NCI-H1092 treated with DMSO at 0.1 percent for 48 hours (cell line): ENCODE results near the gene DRD3.

Experiments
- DNase-seq: peaks from one replicate; lab custom pipeline; 2025; lab: John Stamatoyannopoulos, UW

Gene DRD3

GRCh38 chr3:114179575-114179974 is 723 bp upstream of the DRD3 start:
- peak; percentile 77 for DNase-seq

DNA sequence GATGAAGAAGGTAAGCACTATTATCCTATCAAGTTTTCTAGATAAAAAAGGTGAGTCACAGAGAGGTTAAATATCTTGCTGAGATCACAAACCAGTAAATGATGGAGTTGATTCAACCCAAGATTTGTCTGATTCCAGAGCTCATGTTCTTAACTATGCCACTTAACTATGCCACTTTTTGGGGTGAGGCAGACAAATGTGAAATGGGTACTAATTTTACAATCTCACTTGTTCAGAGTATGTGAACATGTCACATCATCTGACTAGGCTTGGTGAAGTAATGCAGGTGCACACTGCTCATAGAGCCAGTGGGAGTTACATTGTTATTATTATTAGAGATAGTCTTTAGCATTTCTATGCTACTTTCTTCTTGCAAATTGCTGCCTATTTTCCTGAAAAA is 2.0 kb downstream of the DRD3 start:
- DNase-seq: no peak

DNA sequence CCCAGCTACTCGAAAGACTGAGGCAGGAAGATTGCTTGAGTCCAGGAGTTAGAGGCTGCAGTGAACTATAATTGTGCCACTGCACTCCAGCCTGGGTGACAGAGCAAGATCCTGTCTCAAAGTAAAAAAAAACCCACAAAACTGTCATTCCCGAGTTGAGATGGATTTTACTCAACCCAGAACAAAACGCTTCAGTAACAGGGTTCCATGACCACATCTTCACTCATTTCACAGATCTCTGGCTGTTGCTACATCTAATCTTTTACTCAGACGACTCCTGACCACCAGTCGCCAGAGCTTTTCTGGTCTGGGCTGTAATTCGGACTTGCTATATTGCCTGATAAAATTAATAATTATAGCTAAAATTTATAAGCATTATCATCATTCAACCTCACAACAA is 2.4 kb downstream of the DRD3 start:
- DNase-seq: no peak

DNA sequence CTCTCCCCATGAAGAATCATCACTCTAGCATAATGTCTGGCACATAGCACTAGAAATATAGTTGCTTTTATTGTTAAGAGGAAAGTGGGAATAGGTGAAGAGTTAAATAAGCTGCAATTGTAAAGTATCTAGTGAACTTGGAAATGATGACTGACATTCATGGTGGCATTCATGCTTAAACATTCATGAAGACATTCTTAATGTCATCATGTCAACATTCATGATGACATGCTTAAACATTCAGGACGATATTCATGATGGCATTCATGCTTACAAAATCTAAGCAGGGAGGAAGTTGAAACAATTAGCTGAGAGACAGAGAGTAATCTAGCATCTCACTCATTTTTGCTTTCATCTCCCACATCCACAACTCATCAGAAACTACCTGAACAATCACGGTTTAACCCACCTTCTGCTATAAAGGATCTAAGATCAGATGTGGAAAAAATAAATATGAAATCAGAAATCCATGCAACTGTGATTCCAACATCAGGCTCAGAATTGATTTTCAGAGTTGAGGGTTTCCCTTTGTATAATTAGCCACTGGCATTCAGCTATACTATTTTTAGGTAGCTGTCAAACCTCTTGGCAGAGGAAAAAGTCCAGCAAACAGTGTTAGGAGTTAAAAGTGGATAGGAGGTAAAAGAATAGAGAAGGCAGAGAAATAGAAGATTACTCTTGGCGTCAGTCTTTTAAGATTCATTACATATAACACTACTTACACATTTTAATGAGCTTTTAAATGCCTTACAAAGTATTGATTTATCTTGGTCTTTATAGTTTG is 3.5 kb downstream of the DRD3 start:
- no peak for DNase-seq

DNA sequence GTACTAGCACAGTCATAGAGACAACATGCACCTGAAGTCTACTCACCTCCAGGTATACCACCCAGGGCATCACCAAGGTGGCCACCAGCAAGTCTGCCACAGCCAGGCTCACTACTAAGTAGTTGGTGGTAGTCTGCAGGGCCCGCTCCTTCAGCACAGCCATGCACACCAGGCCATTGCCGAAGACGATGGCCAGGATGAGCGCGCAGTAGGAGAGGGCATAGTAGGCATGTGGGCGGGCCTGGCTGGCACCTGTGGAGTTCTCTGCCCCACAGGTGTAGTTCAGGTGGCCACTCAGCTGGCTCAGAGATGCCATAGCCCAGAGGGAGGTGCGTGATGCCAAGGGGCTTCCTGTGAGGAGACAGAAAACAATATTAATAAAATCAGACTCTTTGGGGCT is 7.2 kb downstream of the DRD3 start:
- no peak for DNase-seq

- no peak for DNase-seq
Observed at GRCh38 chr3:114168150-114168549, 10.7 kb downstream of the DRD3 start.

DNA sequence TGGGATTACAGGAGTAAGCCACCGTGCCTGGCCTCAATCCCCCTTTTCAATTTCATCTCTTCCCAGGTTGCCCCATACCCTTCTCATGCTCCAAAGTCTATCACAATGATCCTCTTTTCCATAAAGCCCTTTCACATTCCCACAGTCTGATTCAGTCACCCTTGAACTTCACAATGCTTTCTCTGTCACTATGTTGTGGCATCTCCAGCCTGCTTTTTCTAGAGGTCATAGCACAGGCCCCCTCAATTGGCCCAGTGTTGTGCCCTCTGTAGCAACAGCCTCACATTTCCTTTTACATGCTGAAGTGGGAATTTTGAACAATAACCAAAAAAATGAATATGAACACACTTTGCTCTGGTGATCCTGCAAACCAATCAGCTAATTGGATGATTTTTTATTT is 21.5 kb downstream of the DRD3 start:
- DNase-seq: no peak

DNA sequence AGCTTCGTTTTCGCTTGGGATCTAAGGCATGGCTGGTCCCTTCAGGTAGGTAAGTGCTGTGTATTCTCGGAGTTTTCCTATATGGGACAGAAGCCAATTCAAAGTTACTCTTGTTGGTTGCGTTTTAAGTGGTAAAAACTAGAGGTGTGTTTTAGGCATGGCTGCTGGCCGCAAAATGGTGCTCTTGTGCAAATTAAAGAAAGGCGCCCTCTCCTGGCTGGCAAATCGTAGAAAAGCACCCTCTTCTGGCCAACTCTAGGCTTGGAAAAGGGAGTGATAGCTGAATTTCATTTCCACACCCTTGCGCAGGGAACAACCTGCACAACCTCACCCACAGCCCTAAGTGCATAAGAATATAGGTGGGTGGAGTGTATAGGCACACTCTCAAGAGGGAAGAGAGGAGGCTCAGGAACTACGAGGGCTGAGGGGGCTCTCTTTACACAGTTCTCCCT is 23.5 kb downstream of the DRD3 start:
- no peak for DNase-seq

- peak; percentile 56 for DNase-seq
Observed at GRCh38 chr3:114154321-114154821, 24.5 kb downstream of the DRD3 start.

GRCh38 chr3:114152519-114153151 is 26.2 kb downstream of the DRD3 start:
- DNase-seq: peak; percentile 95

GRCh38 chr3:114151091-114151490 is 27.8 kb downstream of the DRD3 start:
- DNase-seq: no peak

DNA sequence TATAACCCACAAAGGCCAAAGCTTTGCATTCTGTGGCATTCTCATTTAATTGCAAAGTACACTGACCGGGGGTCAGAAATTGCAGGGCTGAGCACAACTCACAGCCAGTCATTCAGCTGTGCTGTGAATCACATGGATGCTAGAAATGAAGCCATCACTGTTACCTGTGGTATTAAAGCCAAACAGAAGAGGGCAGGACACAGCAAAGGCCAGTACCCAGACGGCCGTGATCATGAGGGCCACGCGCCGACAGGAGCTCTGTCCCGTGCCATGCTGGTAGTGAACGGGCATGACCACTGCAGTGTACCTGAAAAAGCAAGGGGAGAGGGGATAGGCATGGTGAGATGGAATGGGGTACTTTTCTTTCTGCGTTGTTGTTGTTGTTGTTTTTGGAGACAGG is 31.6 kb downstream of the DRD3 start:
- no peak for DNase-seq

DNA sequence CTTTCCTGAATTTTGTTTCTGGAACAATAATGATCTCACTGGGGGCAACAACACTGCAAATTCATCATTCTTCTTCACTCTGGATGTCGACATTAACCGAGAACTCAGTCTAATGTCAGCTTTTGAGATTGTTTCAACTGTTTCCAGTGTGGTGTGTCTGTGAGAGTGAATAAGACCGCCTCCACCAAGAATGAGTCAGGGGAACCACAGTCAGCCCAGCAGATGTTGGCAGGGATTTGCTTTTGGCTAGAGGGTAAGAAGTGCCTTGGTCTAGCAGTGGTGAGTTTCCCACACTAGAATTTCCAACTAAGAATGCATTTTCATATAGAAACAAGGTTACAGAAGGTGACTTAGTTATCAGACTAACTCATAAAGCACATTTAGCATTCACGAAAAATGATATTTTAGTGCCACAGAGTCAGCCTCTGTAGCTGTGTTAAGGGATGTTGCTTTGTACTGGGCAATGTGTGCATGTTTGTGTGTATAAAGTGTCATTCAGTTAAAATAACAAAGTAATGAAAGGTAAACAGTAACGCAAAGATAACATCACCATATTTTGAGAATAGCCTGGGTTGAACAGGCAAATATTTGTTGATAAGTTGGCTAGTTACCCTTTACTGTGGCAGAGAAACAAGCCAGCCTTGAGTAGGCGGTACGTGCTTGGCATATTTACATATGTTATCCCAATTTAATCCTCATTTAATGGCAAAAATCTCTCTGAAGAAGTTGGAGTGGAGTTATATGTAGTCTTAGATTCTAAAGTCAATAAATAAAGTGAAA is 33.8 kb downstream of the DRD3 start:
- no peak for DNase-seq

GRCh38 chr3:114143817-114144216 is 35.0 kb downstream of the DRD3 start:
- no peak for DNase-seq

DNA sequence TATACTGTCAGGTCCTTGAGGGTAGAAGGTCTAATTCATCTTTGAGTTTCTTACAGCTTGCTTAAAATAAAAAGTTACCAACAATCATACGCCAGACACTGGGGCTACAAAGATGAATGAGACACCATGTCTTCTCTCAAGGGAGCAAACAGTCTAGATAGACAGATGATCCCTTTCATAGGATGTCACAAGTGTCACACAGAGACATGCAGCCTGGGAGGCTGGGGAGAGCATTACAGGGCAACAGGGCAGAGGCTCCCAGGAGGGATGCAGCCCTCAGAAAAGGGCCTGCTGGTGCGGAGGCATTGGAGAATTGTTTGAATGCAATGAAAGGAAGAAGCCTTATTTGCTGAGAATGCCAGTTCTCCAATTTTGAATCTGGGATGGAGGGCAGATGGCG is 39.0 kb downstream of the DRD3 start:
- no peak for DNase-seq

DNA sequence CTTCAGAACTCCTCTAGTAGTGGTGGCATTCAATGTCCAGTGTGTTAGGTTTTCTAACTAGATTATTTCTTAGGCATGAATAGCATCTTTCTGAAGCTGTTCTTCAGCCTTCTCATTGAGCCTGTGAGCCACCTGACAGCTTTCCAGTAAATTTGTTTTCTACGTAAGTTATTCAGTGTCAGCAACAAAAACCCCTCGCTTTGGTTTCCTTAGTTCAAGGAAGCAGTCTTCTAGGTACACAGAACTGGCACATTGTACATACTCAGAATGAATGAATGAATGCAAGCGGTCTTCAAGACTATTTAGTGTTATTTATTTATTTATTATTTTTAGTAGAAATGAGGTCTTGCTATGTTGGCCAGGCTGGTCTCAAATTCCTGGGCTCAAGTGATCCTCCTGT is 44.9 kb downstream of the DRD3 start:
- DNase-seq: no peak

DNA sequence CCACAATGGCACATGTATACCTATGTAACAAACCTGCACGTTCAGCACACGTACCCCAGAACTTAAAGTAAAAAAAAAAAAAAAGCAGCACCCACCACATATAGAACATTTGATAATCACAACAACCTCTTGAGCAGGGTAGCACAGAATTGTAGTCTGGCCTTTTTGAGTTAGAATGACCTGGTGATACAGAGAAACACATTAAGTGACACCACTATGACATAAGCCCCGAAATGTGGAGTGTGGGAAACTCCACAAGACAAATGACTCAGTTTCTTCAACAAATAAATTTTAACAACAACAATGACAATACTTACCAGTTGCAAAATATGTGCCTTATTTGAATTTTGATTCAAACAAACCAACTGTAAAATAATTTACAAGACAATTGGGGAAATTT is 46.4 kb downstream of the DRD3 start:
- DNase-seq: no peak

DNA sequence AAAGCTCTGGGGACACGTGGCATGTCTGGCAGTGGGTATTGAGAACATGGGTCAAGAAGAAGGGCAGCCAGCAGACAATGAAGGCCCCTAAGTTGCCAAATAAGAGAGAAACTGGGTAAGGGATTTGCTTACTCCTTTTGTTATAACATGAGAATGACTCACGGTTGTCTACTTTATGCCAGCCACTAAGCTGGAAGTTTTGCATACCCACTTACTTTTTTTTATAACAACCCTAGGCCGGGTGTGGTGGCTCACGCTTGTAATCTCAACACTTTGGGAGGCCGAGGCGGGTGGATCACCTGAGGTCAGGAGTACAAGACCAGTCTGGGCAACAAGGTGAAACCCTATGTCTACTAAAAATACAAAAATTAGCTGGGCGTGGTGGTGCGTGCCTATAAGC is 50.0 kb downstream of the DRD3 start:
- no peak for DNase-seq

- DNase-seq: no peak
Observed at GRCh38 chr3:114128231-114128630, 50.6 kb downstream of the DRD3 start.

DNA sequence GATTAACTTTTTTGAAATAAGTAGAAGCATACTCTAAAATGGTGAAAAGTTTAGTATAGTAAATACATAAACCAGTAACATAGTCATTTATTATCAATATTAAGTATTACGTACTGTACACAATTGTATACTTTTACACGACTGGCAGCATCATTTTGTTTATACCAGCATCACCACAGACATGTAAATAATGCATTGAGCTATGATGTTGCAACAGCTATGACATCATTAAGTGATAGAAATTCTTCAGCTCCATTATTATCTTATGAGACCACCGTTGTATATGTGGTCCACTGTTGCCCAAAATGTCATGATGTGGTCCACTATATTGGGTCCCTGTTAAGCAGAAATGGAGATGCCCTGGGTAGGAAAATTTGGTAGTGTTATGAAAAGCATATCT is 51.3 kb downstream of the DRD3 start:
- no peak for DNase-seq

DNA sequence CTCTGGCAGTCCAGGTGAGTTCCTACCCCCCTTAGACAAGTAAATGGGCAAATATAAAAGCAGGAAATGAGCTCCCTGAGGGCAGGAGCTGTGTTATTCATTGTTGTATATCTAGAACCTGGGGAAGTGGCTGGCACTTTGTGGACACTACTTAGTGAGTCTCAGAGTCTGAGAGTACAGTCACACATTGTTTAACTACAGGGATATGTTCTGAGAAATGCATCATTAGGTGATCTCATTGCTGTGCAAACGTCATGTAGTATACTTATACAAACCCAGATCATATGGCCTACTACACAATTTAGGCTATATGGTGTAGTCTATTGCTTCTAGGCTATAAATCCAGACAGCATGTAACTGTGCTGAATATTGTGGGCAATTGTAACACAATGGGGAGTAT is 52.4 kb downstream of the DRD3 start:
- no peak for DNase-seq

GRCh38 chr3:114122027-114122709 is 56.7 kb downstream of the DRD3 start:
- DNase-seq: no peak
